ENCODE measurements around the gene REEP2.

GRCh38 chr5:138492560-138493045, 53.7 kb downstream of the REEP2 start:
- TF ChIP-seq CTCF (conservative IDR thresholded peaks at IDR 0.05; ENCODE audit: low read length) (no peak), EZH2phosphoT487 (IDR thresholded peaks at IDR 0.05; ENCODE audit: borderline replicate concordance, low read depth, low read length) (no peak)

All from OCI-LY7 (cell line).